ENCODE data around the gene LRRC74B.

The LRRC74B gene

DNA sequence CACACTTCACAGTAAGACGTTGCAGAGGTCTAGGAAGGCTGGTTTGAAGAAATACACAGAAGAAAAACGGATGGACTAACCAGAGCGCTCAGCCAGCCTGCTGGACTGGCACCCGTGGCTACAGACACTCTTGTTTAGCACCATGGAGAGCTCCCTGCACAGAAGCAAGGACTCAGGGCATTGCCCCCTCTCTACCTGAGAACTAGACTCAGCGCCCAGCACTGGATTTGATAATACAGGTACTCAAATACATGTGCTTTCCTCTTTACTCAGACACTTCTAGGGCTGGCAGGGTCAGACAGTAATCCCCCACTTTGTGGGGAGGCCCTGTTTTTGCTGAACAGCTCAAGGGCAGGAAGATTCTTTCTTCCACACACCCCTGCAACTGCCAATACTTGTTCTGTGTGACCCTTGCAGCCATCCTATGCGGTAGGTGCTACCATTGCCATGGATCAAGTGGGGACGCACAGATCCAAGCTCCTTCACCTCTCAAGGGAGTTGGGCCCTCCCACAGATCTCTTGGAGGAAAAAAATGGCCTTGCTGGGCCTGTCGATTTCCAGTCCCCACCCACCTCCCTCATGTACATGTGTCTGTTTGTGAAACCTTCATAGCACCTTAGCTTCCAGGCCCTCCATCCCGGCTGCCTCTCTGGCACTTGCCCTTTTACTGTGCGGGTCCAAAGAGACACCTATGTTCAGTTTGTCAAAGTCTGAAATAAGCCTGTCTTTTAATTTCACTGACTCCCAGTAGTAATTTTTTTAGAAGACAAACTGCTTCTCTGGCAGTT is 35.9 kb upstream of the LRRC74B start:
- TF ChIP-seq, protein P1, sequence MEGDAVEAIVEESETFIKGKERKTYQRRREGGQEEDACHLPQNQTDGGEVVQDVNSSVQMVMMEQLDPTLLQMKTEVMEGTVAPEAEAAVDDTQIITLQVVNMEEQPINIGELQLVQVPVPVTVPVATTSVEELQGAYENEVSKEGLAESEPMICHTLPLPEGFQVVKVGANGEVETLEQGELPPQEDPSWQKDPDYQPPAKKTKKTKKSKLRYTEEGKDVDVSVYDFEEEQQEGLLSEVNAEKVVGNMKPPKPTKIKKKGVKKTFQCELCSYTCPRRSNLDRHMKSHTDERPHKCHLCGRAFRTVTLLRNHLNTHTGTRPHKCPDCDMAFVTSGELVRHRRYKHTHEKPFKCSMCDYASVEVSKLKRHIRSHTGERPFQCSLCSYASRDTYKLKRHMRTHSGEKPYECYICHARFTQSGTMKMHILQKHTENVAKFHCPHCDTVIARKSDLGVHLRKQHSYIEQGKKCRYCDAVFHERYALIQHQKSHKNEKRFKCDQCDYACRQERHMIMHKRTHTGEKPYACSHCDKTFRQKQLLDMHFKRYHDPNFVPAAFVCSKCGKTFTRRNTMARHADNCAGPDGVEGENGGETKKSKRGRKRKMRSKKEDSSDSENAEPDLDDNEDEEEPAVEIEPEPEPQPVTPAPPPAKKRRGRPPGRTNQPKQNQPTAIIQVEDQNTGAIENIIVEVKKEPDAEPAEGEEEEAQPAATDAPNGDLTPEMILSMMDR (IDR thresholded peaks at IDR 0.05; ENCODE audit: control extremely low read depth, extremely low read depth, low read depth, missing control alignments): no peak
- DNase-seq (ENCODE audit: extremely low spot score): peak; percentile 45
- CTCF ChIA-PET: interaction anchor here (1.0 to 1.7 kb wide), 3 partner anchors 10 to 124 kb away, joined by 3 read pairs; no protein-coding TSS in a partner anchor
- POLR2A ChIA-PET: no interaction called here

DNA sequence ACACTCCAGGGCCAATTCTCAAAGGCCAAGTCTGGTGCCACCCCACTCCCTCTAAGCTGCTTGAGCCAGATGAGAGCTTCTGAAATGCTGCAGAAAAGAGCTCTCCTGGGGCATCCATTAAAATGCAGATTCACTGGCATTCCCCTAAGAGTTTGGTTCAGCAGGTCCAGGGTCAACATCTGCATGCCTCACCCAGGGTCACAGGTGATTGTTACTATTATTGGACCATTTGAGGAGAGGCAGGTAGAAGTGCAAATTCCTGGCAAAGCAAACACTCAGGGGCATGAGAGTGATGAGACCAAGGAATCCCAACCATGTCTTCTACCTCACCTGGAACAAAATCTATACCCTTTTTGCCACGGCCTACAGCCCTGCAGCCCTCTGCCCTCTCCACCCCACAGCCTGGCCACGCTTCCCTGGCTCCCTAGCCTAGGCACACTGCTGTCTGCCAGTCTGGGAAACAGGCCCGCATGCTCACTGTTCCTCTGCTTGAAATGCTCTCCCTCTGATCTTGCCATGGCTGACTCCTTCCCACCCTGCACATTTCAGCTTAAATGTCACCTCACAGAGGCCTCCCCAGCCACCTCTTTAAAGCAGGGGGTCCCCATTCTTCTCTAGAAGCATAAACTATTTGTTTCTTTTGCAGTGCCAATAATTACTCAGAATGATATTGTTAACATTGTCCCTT is 35.2 kb upstream of the LRRC74B start:
- POLR2A ChIA-PET: no interaction called here
- CTCF ChIA-PET: interaction anchor here (1.3 to 1.7 kb wide), 2 partner anchors 10 to 125 kb away, joined by 3 read pairs; no protein-coding TSS in a partner anchor
- no peak for DNase-seq (ENCODE audit: extremely low spot score)
- TF ChIP-seq, protein P1 (IDR thresholded peaks at IDR 0.05; ENCODE audit: control extremely low read depth, extremely low read depth, low read depth, missing control alignments): no peak

DNA sequence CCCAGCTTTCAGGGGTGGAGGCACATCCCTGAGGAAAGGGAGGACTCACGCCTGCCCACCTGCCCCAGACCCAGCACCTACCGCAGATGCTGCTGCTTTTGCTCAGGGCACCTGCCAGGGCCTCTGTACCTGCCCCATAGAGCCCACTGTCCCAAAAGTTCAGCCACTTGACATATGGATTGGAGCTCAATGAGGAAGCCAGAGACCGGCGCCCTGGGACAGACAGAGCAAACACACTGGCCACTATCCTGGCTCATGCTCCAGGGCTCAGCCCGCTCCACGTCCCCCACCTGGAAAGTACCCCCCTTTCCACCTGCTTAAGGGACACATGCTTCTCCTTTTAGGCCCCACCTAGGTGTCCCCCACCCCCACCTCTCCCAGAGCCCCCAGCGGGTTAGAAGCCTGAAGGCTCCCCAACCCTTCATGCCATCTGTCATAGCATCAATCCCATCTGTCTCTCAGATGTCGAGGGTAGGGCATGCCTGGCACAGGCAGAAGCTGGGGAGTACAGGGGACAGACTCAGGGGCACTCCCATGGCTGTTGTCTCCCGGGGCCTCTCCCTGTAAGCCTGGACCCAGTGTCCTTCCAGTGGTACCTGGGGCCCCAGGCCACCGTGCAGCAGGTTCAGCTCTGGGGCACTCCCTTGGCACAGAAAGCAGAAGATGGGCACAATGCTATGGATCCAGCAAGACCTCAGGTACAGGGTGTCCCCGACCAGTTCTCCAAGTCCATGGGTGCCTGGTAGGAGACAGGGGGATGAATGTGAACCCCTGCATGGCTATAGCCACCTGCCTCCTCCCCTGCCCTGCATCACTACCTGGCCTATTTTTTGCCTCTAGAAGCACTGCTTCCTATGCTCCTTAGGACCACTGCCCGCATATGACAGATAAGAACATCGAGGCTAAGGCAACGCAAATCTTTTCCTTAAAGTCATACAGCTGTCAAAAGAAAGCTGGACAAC is 33.0 kb upstream of the LRRC74B start:
- TF ChIP-seq, protein P1 (IDR thresholded peaks at IDR 0.05; ENCODE audit: control extremely low read depth, extremely low read depth, low read depth, missing control alignments): no peak
- no peak for DNase-seq (ENCODE audit: extremely low spot score)
- POLR2A ChIA-PET: interaction anchor here (0.5 kb wide), 1 partner anchor 11 kb away, joined by 3 read pairs; the partner anchor contains the start of gene THAP7
- CTCF ChIA-PET: interaction anchor here (1.1 to 1.5 kb wide), 2 partner anchors 9 to 10 kb away, joined by 3 to 5 read pairs; partner anchors contain the start of gene THAP7

DNA sequence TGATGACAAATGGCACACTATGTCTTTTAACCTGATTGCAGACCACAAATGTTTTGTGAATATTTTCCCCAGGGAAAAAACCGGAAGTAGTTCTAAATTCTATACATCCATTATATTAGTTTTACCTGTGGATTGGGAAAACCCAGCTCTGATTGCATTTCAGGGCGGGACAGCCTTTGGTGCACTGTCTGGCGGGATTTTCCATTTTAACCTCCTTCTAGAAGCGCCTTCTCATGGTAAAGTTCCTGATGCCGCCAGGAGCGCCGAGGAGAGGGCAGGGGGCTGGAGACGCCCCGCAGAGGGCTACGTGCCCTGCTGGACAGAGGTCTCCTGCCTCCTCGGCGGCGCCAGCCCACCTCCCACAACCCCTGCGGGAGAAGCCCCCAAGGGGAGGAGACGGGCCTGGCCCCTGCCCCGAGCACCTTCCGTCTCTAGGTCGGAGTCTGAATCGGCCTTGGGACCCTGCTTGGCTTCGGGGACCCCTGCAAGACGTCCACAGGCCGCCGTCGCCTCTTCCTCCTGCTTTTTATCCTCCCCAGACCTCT is 32.0 kb upstream of the LRRC74B start:
- POLR2A ChIA-PET: no interaction called here
- TF ChIP-seq, protein P1 (IDR thresholded peaks at IDR 0.05; ENCODE audit: control extremely low read depth, extremely low read depth, low read depth, missing control alignments): no peak
- CTCF ChIA-PET: interaction anchor here (1.1 kb wide), 1 partner anchor 10 kb away, joined by 3 read pairs; no protein-coding TSS in a partner anchor
- no peak for DNase-seq (ENCODE audit: extremely low spot score)

DNA sequence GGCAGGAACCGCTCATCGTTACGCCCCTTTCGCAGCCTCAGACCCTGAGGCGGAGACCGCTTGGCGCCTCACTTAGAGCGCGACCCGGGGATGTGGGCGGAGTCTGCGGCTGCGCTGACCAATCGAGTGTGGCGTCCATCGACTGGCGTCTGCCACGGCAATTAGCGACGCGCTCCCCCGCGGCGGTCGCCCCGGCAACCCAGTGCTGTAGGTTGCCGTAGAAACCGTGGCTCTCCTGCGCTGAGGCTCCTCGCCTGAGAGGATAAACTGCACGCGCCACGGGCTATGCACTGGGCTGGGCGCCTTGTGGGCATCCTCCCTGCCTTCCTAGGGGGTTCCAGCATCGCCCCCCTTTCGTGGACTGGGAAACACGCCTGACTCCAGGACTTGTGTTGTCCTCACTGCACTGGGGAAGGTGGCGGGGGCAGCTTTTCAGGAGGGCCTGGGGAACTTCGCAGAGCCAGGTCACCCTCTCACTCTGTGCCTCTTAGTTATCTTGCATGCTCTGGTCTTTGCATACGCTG is 31.5 kb upstream of the LRRC74B start:
- TF ChIP-seq, protein P1 (IDR thresholded peaks at IDR 0.05; ENCODE audit: control extremely low read depth, extremely low read depth, low read depth, missing control alignments): no peak
- ChIA-PET CTCF (interaction anchor here (1.1 kb wide), 1 partner anchor 10 kb away, joined by 3 read pairs; no protein-coding TSS in a partner anchor), POLR2A (no interaction called here)
- DNase-seq (ENCODE audit: extremely low spot score): peak; percentile 93

Measured in GM10248 (cell line).